22Rv1 (cell line): ENCODE measurements around the gene CREB5.

Source experiments
- ZFX ChIP-seq: fragments of 450-650 bp; IDR thresholded peaks from 2 replicates; pipeline ENCODE4 v1.6.1; 2017; ENCODE audit warnings: antibody characterized with exemption, borderline replicate concordance
- TF ChIP-seq, protein P1 (sequence below): fragments of 450-650 bp; IDR thresholded peaks from 2 replicates; pipeline ENCODE4 v1.5.1; 2017; ENCODE audit warnings: mild to moderate bottlenecking

DNA sequence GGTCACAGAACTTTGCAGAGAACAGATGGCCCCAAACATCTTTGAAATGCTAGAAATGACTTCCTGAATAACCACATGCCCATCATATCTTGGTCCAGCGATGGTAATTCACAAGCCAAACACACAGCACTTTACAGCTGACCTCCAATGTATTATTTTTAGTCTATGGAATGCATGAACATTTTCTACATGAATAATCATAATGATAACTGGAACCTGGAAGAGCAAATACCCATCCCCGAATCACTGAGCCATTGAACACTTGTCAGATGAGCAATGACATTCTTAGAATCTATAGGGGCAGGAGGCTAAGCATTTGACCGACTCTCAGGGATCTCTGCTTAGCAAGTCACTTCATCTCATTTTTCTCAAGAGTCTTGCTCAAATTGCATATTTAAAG lies 167.3 kb downstream of the CREB5 start:
- TF ChIP-seq, protein P1, sequence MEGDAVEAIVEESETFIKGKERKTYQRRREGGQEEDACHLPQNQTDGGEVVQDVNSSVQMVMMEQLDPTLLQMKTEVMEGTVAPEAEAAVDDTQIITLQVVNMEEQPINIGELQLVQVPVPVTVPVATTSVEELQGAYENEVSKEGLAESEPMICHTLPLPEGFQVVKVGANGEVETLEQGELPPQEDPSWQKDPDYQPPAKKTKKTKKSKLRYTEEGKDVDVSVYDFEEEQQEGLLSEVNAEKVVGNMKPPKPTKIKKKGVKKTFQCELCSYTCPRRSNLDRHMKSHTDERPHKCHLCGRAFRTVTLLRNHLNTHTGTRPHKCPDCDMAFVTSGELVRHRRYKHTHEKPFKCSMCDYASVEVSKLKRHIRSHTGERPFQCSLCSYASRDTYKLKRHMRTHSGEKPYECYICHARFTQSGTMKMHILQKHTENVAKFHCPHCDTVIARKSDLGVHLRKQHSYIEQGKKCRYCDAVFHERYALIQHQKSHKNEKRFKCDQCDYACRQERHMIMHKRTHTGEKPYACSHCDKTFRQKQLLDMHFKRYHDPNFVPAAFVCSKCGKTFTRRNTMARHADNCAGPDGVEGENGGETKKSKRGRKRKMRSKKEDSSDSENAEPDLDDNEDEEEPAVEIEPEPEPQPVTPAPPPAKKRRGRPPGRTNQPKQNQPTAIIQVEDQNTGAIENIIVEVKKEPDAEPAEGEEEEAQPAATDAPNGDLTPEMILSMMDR = no peak
- TF ChIP-seq ZFX = no peak
